ENCODE measurements around the gene TAS1R2. TPM values are rescaled to one million over a fixed set of nuclear protein-coding genes. Genes with fewer than 3 reads are reported as not detected.

The TAS1R2 gene
- total and polyA plus RNA-seq, 2 of the 8 experiments (the other 6 are each of a cell fraction or from before 2014, with no cell fraction given), result not detected

GRCh38 chr1:18852501-18852900 is 7.0 kb downstream of the TAS1R2 start:
- Histone ChIP-seq H3K9me3 (ENCODE audit: insufficient read depth in 2 of 2, low read depth in 1 of 2, low read length in 1 of 2) (no peaks in the 10 kb centered on the region), H3K4me3 (ENCODE audit: extremely low read depth in 1 of 4, insufficient read depth in 2 of 4, low read depth in 3 of 4, low read length in 4 of 4) (no peak overlapping the region), H3K36me3 (ENCODE audit: control insufficient read depth in 2 of 4, insufficient read depth in 4 of 4, low read length in 3 of 4) (no peaks in the 10 kb centered on the region), H2BK12ac (ENCODE audit: low read depth, low read length) (no peak overlapping the region), H2AK5ac (ENCODE audit: low read depth, low read length) (no peak overlapping the region), H3K4me1 (replicated peaks in 1 of 4; ENCODE audit: control insufficient read depth in 3 of 4, insufficient read depth in 4 of 4, low read length in 3 of 4) (no peaks in the 10 kb centered on the region), H2AFZ (ENCODE audit: low read length) (no peak overlapping the region), H4K8ac (ENCODE audit: extremely low read depth, insufficient read depth, low read length) (no peak overlapping the region), H3K79me2 (ENCODE audit: control insufficient read depth in 1 of 2, insufficient read depth in 2 of 2, low read length in 2 of 2) (no peaks in the 10 kb centered on the region), H4K5ac (ENCODE audit: insufficient read length, low read depth, low read length) (no peak overlapping the region), H3K27ac (ENCODE audit: low read depth, low read length) (no peak overlapping the region), H3K4me2 (ENCODE audit: insufficient read depth in 1 of 2, low read depth in 2 of 2, low read length in 2 of 2) (no peak overlapping the region), H2BK15ac (ENCODE audit: low read length) (0 out of 2 replicates have a peak overlapping the region, but pooled peaks have one; percentile 46), H3K18ac (ENCODE audit: extremely low read depth, low read length) (no peak overlapping the region), H2BK20ac (ENCODE audit: low read length) (no peak overlapping the region), H3K23me2 (ENCODE audit: low read depth, low read length) (0 out of 2 replicates have a peak, but pooled peaks cover 3% of the 10 kb centered on the region), H2BK120ac (replicated peaks; ENCODE audit: low read depth, low read length) (no peak overlapping the region), H2BK5ac (ENCODE audit: low read depth, low read length) (no peak overlapping the region), H4K91ac (replicated peaks; ENCODE audit: insufficient read length, low read length) (no peak overlapping the region), H3K9ac (replicated peaks in 1 of 4; ENCODE audit: extremely low read depth in 1 of 4, low read depth in 3 of 4, low read length in 3 of 4) (no peak overlapping the region), H3K14ac (ENCODE audit: insufficient read length) (no peak overlapping the region), H3K56ac (replicated peaks; ENCODE audit: insufficient read length, low read depth, low read length) (no peak overlapping the region), H4K20me1 (replicated peaks in 1 of 2; ENCODE audit: control insufficient read depth in 1 of 2, insufficient read depth in 2 of 2, low read length in 2 of 2) (no peaks in the 10 kb centered on the region), H3K79me1 (ENCODE audit: low read depth, low read length) (no peaks in the 10 kb centered on the region), H3K23ac (ENCODE audit: insufficient read length) (no peak overlapping the region), H3K27me3 (replicated peaks in 1 of 4; ENCODE audit: control insufficient read depth in 3 of 4, extremely low read depth in 1 of 4, insufficient read depth in 3 of 4, low read length in 3 of 4) (peaks cover 0 to 7% (median 2%) of the 10 kb centered on the region in 4 experiments; a peak in 5 of 7 replicates), H3K4ac (replicated peaks; ENCODE audit: insufficient read length, low read depth, low read length) (no peak overlapping the region)
- ChIA-PET POLR2A (ENCODE audit: partially characterized antibody) (no interaction called here), CTCF (ENCODE audit: partially characterized antibody) (interaction anchor here (0.9 kb wide), 1 partner anchor 171 kb away, joined by 3 read pairs; no protein-coding TSS in a partner anchor)
- 63% methylated on average over 5 of the region's 6 CpGs; no CpG with 5 or more reads in 1 of the 2 experiments for WGBS, 2 experiments (ENCODE audit: extremely low coverage in 1 of 2, insufficient coverage in 1 of 2, insufficient read length in 1 of 2, insufficient replicate concordance in 2 of 2, low coverage in 1 of 2, low lambda C conversion rate in 2 of 2, missing lambda C conversion rate in 1 of 2)
- DNase-seq (ENCODE audit: low read depth in 1 of 2, low spot score in 2 of 2) (no peak), FAIRE-seq (no peak)
- TF ChIP-seq BCL11A (IDR thresholded peaks at IDR 0.05; ENCODE audit: low read depth in 2 of 2, low read length in 2 of 2), result no peak
- TF ChIP-seq POLR2AphosphoS5 (IDR thresholded peaks at IDR 0.05; ENCODE audit: low read depth, low read length), result no peak
- no peak for TF ChIP-seq JUND (IDR thresholded peaks at IDR 0.05; ENCODE audit: low read length)
- no peak for TF ChIP-seq RNF2 (IDR thresholded peaks at IDR 0.05; ENCODE audit: borderline replicate concordance, low read depth, low read length, missing control alignments, poor library complexity, severe bottlenecking)
- TF ChIP-seq CBX5 (IDR thresholded peaks at IDR 0.05; ENCODE audit: low read depth, low read length), result no peak
- no peak for TF ChIP-seq NANOG (IDR thresholded peaks at IDR 0.05; ENCODE audit: insufficient read depth, low read depth, low read length, poor library complexity, severe bottlenecking)
- TF ChIP-seq SIX5 (IDR thresholded peaks at IDR 0.05; ENCODE audit: low read depth, low read length), result no peak
- no peak for TF ChIP-seq BACH1 (IDR thresholded peaks at IDR 0.05; ENCODE audit: low read length)
- TF ChIP-seq SP4 (IDR thresholded peaks at IDR 0.05; ENCODE audit: low read length), result no peak
- no peak for TF ChIP-seq CHD2 (IDR thresholded peaks at IDR 0.05; ENCODE audit: low read length)
- TF ChIP-seq RAD21 (IDR thresholded peaks at IDR 0.05 in 1 of 2, conservative IDR thresholded peaks at IDR 0.05 in 1 of 2; ENCODE audit: low read depth in 2 of 2, low read length in 2 of 2), result no peak
- TF ChIP-seq EZH2 (IDR thresholded peaks at IDR 0.05; ENCODE audit: low read depth, low read length, severe bottlenecking), result no peak
- TF ChIP-seq NRF1 (IDR thresholded peaks at IDR 0.05; ENCODE audit: low read depth, low read length), result no peak
- no peak for TF ChIP-seq POLR2A (IDR thresholded peaks at IDR 0.05; ENCODE audit: control extremely low read depth in 1 of 2, low read depth in 2 of 2, low read length in 2 of 2)
- no peak for TF ChIP-seq KDM4A (IDR thresholded peaks at IDR 0.05; ENCODE audit: low read depth, low read length, severe bottlenecking)
